Measurements from ENCODE around the gene PROS1.
"Not testable (repeated sequence)": the region's sequence is repeated elsewhere in the genome, so short reads cannot be mapped to it uniquely, and the experiment has no call there.

The PROS1 gene

GRCh38 chr3:93965106-93965505, 8.6 kb downstream of the PROS1 start:
- DNase-seq: not testable (repeated sequence)

GRCh38 chr3:93962798-93963197, 10.9 kb downstream of the PROS1 start:
- no peak for DNase-seq

- no peak for DNase-seq
Observed at GRCh38 chr3:93961489-93961888, 12.2 kb downstream of the PROS1 start.

GRCh38 chr3:93961026-93961425, 12.7 kb downstream of the PROS1 start:
- no peak for DNase-seq

- not testable (repeated sequence) for DNase-seq
Observed at GRCh38 chr3:93949958-93950357, 23.7 kb downstream of the PROS1 start.

- DNase-seq: not testable (repeated sequence)
Observed at GRCh38 chr3:93937485-93937884, 36.2 kb downstream of the PROS1 start.

- DNase-seq: no peak
Observed at GRCh38 chr3:93936549-93936948, 37.1 kb downstream of the PROS1 start.

- no peak for DNase-seq
Observed at GRCh38 chr3:93934366-93935046, 39.2 kb downstream of the PROS1 start.

GRCh38 chr3:93931597-93932229, 42.0 kb downstream of the PROS1 start:
- no peak for DNase-seq

- no peak for DNase-seq
Observed at GRCh38 chr3:93930041-93930440, 43.7 kb downstream of the PROS1 start.

GRCh38 chr3:93926789-93927188, 46.9 kb downstream of the PROS1 start:
- no peak for DNase-seq

GRCh38 chr3:93924491-93924890, 49.2 kb downstream of the PROS1 start:
- no peak for DNase-seq

GRCh38 chr3:93923006-93923405, 50.7 kb downstream of the PROS1 start:
- no peak for DNase-seq

GRCh38 chr3:93917546-93918029, 56.1 kb downstream of the PROS1 start:
- DNase-seq: not testable (repeated sequence)

- not testable (repeated sequence) for DNase-seq
Observed at GRCh38 chr3:93913623-93914022, 60.1 kb downstream of the PROS1 start.

- no peak for DNase-seq
Observed at GRCh38 chr3:93911206-93911605, 62.5 kb downstream of the PROS1 start.

- no peak for DNase-seq
Observed at GRCh38 chr3:93910097-93910496, 63.6 kb downstream of the PROS1 start.

- no peak for DNase-seq
Observed at GRCh38 chr3:93907132-93907531, 66.6 kb downstream of the PROS1 start.

- DNase-seq: no peak
Observed at GRCh38 chr3:93906245-93906644, 67.5 kb downstream of the PROS1 start.

GRCh38 chr3:93904568-93904967, 69.1 kb downstream of the PROS1 start:
- DNase-seq: no peak

GRCh38 chr3:93878250-93879017, 95.3 kb downstream of the PROS1 start:
- not testable (repeated sequence) for DNase-seq

GRCh38 chr3:93877427-93877826, 96.3 kb downstream of the PROS1 start:
- not testable (repeated sequence) for DNase-seq

GRCh38 chr3:93873412-93873811, 100.3 kb downstream of the PROS1 start:
- DNase-seq: not testable (repeated sequence)

GRCh38 chr3:93867425-93867824, 106.3 kb downstream of the PROS1 start:
- no peak for DNase-seq
